ENCODE data around the gene PEPD. TPM values are rescaled to one million over a fixed set of nuclear protein-coding genes. Genes with fewer than 3 reads are reported as not detected.

PEPD gene
- total RNA-seq, 1 experiment from 2014 or later, result 18.3 TPM

GRCh38 chr19:33370783-33371182 lies 150.8 kb downstream of the PEPD start:
- H3K4me3 Mint-ChIP-seq (ENCODE audit: unreplicated experiment), result no peak overlapping the region
- no peaks in the 10 kb centered on the region for H3K9me3 Mint-ChIP-seq (ENCODE audit: unreplicated experiment)
- DNase-seq (ENCODE audit: unreplicated experiment), result peak; percentile 63
- peaks cover 27% of the 10 kb centered on the region for H3K4me1 Mint-ChIP-seq (ENCODE audit: insufficient read depth, unreplicated experiment)
- H3K27me3 Mint-ChIP-seq (ENCODE audit: insufficient read depth, unreplicated experiment), result no peaks in the 10 kb centered on the region
- intact Hi-C loops (cut with micrococcal nuclease), result no loop called here
- TF ChIP-seq, protein P1, sequence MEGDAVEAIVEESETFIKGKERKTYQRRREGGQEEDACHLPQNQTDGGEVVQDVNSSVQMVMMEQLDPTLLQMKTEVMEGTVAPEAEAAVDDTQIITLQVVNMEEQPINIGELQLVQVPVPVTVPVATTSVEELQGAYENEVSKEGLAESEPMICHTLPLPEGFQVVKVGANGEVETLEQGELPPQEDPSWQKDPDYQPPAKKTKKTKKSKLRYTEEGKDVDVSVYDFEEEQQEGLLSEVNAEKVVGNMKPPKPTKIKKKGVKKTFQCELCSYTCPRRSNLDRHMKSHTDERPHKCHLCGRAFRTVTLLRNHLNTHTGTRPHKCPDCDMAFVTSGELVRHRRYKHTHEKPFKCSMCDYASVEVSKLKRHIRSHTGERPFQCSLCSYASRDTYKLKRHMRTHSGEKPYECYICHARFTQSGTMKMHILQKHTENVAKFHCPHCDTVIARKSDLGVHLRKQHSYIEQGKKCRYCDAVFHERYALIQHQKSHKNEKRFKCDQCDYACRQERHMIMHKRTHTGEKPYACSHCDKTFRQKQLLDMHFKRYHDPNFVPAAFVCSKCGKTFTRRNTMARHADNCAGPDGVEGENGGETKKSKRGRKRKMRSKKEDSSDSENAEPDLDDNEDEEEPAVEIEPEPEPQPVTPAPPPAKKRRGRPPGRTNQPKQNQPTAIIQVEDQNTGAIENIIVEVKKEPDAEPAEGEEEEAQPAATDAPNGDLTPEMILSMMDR (IDR thresholded peaks at IDR 0.05; ENCODE audit: unreplicated experiment), result no peak
- H3K36me3 Mint-ChIP-seq (ENCODE audit: insufficient read depth, unreplicated experiment), result no peaks in the 10 kb centered on the region
- no TSS peak for BruUV-seq (replicated peaks)
- POLR2A ChIA-PET, result interaction anchor here (0.8 to 7.0 kb wide), 7 partner anchors 11 to 78 kb away, joined by 3 to 110 read pairs (median 8); partner anchors contain the start of gene CEBPA
- H3K27ac Mint-ChIP-seq (ENCODE audit: low read depth, unreplicated experiment), result no peak overlapping the region
- CTCF ChIA-PET, result interaction anchor here (0.8 to 1.5 kb wide), 4 partner anchors 21 to 82 kb away, joined by 3 to 5 read pairs (median 4); no protein-coding TSS in a partner anchor

DNA sequence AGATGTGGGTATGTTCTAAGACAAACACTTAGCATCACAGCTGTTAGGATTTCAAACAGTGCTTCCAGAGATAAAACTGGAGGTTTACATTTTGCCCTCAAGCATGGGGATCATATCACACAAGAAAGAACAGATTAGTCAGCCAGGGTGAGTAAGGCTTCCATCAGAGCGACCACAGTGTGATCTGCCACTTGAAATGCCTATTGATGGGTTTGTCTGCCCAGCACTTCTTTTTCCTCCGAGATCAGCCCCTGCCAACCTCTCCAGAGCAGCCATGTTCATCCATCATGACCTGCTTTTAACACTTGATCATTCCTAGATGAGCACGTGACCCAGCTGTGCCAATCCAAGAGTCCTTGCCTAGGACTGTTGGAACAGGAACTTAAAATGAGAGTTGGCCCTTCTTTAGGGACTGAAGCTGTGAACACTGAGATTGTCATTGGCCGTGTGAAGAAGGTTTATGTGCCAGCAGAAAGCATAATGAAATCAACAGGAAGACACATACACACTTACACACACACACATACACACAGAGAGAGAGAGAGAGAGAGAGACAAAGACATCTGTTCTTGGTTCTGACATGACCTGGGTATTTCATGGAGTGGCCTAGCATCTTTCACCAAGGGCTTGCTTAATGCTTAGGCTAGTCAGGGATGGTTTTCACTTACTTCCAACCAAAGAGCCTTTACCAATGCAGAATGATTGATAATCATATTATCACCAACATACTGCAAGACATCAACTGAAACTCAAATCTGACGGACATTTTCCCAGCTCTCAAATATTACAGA lies 153.3 kb downstream of the PEPD start:
- Mint-ChIP-seq H3K36me3 (ENCODE audit: insufficient read depth, unreplicated experiment) (no peaks in the 10 kb centered on the region), H3K27me3 (ENCODE audit: insufficient read depth, unreplicated experiment) (no peaks in the 10 kb centered on the region), H3K9me3 (ENCODE audit: unreplicated experiment) (no peaks in the 10 kb centered on the region), H3K4me1 (ENCODE audit: insufficient read depth, unreplicated experiment) (peaks cover 12% of the 10 kb centered on the region), H3K4me3 (ENCODE audit: unreplicated experiment) (no peak overlapping the region), H3K27ac (ENCODE audit: low read depth, unreplicated experiment) (peak overlapping the region; percentile 74)
- DNase-seq (ENCODE audit: unreplicated experiment), result peak; percentile 73
- BruUV-seq (replicated peaks), result no TSS peak
- TF ChIP-seq, protein P1 (IDR thresholded peaks at IDR 0.05; ENCODE audit: unreplicated experiment), result no peak
- CTCF ChIA-PET, result interaction anchor here (0.8 to 1.7 kb wide), 3 partner anchors 10 to 132 kb away, joined by 3 to 5 read pairs (median 3); no protein-coding TSS in a partner anchor
- POLR2A ChIA-PET, result interaction anchor here (0.7 to 7.0 kb wide), 7 partner anchors 8 to 66 kb away, joined by 3 to 81 read pairs (median 5); partner anchors contain the start of gene CEBPA
- intact Hi-C loops (cut with micrococcal nuclease), result loop anchor here (2.0 kb wide), 1 partner anchor 17 kb away; no protein-coding TSS in a partner anchor

DNA sequence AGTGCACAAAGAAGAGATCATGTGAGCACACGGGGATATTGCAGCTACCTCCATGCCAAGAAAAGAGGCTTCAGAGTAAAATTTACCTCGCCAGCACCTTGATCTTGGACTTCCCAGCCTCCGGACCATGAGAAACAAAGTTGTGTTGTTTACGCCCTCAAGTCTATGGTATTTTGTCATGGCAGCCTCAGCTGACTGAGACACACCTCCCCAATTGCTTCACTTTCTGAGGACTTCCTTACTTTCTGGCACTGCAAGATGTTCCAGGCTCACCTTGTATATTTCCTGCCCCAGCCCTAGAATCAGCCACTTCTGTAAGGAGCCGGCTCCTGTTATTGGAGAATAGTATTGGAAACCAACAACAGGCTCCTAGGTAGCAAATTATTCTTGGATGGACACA lies 154.7 kb downstream of the PEPD start:
- H3K36me3 Mint-ChIP-seq (ENCODE audit: insufficient read depth, unreplicated experiment), result no peaks in the 10 kb centered on the region
- ChIA-PET CTCF (interaction anchor here (0.9 to 1.7 kb wide), 3 partner anchors 17 to 40 kb away, joined by 3 to 7 read pairs (median 5); no protein-coding TSS in a partner anchor), POLR2A (interaction anchor here (0.9 to 7.0 kb wide), 2 partner anchors 9 to 16 kb away, joined by 5 to 81 read pairs; no protein-coding TSS in a partner anchor)
- H3K9me3 Mint-ChIP-seq (ENCODE audit: unreplicated experiment), result no peaks in the 10 kb centered on the region
- no peak overlapping the region for H3K27ac Mint-ChIP-seq (ENCODE audit: low read depth, unreplicated experiment)
- H3K27me3 Mint-ChIP-seq (ENCODE audit: insufficient read depth, unreplicated experiment), result no peaks in the 10 kb centered on the region
- H3K4me3 Mint-ChIP-seq (ENCODE audit: unreplicated experiment), result no peak overlapping the region
- intact Hi-C loops (cut with micrococcal nuclease), result no loop called here
- DNase-seq (ENCODE audit: unreplicated experiment), result no peak
- peaks cover 12% of the 10 kb centered on the region for H3K4me1 Mint-ChIP-seq (ENCODE audit: insufficient read depth, unreplicated experiment)
- TF ChIP-seq, protein P1 (IDR thresholded peaks at IDR 0.05; ENCODE audit: unreplicated experiment), result no peak
- BruUV-seq (replicated peaks), result no TSS peak

- no peaks in the 10 kb centered on the region for H3K36me3 Mint-ChIP-seq (ENCODE audit: insufficient read depth, unreplicated experiment)
- CTCF ChIA-PET, result interaction anchor here (1.2 kb wide), 1 partner anchor 18 kb away, joined by 7 read pairs; no protein-coding TSS in a partner anchor
- POLR2A ChIA-PET, result interaction anchor here (7.0 kb wide), 1 partner anchor 8 kb away, joined by 81 read pairs; no protein-coding TSS in a partner anchor
- no TSS peak for BruUV-seq (replicated peaks)
- no peaks in the 10 kb centered on the region for H3K27me3 Mint-ChIP-seq (ENCODE audit: insufficient read depth, unreplicated experiment)
- no peak overlapping the region for H3K27ac Mint-ChIP-seq (ENCODE audit: low read depth, unreplicated experiment)
- intact Hi-C loops (cut with micrococcal nuclease), result no loop called here
- no peak for DNase-seq (ENCODE audit: unreplicated experiment)
- H3K4me1 Mint-ChIP-seq (ENCODE audit: insufficient read depth, unreplicated experiment), result peaks cover 12% of the 10 kb centered on the region
- no peaks in the 10 kb centered on the region for H3K9me3 Mint-ChIP-seq (ENCODE audit: unreplicated experiment)
- no peak overlapping the region for H3K4me3 Mint-ChIP-seq (ENCODE audit: unreplicated experiment)
- TF ChIP-seq, protein P1 (IDR thresholded peaks at IDR 0.05; ENCODE audit: unreplicated experiment), result no peak
Observed at GRCh38 chr19:33366127-33366526, 155.5 kb downstream of the PEPD start.

All from MCF 10A (cell line).